Astrocyte (in vitro differentiated cells and primary cell): ENCODE results near the gene HOXA11. TPM values are rescaled to one million over a fixed set of nuclear protein-coding genes. Genes with fewer than 3 reads are reported as not detected.

Source experiments
- DNase-seq: peaks from one replicate; pipeline ENCODE4 v3.0.0-alpha.2; 2010; ENCODE audit warnings: low read depth
- FAIRE-seq: peaks from 2 replicates; lab custom pipeline; 2011; peaks lifted over from hg19 to GRCh38; lab: Jason Lieb, UNC
- H2AFZ ChIP-seq: 2 replicates; pipeline ENCODE4 v1.6.0; 2012; ENCODE audit warnings: low read depth, low read length, inconsistent platforms
- H3K27ac ChIP-seq: 2 replicates; pipeline ENCODE4 v1.5.1; 2011; ENCODE audit warnings: low read depth, low read length, inconsistent platforms
- H3K27me3 ChIP-seq: 2 replicates; pipeline ENCODE4 v1.6.0; 2011; ENCODE audit warnings: low read length, inconsistent platforms; ENCODE audit not compliant: insufficient read depth
- H3K36me3 ChIP-seq: 2 replicates; pipeline ENCODE4 v1.5.1; 2011; ENCODE audit warnings: low read length, inconsistent platforms; ENCODE audit not compliant: insufficient read depth
- H3K4me1 ChIP-seq: 2 replicates; pipeline ENCODE4 v1.5.1; 2011; ENCODE audit warnings: low read length, inconsistent platforms; ENCODE audit not compliant: insufficient read depth
- H3K4me2 ChIP-seq: 2 replicates; pipeline ENCODE4 v1.6.0; 2012; ENCODE audit warnings: low read length, inconsistent platforms
- H3K4me3 ChIP-seq: 2 replicates; pipeline ENCODE4 v1.5.1; 2011; ENCODE audit warnings: low read depth, mild to moderate bottlenecking, low read length, inconsistent platforms; ENCODE audit not compliant: insufficient read depth
- H3K79me2 ChIP-seq: 2 replicates; pipeline ENCODE4 v1.6.0; 2012; ENCODE audit warnings: mild to moderate bottlenecking, low read length, inconsistent platforms; ENCODE audit not compliant: insufficient read depth
- H3K9ac ChIP-seq: 2 replicates; pipeline ENCODE4 v1.6.0; 2012; ENCODE audit warnings: mild to moderate bottlenecking, low read length, inconsistent platforms
- H3K9me3 ChIP-seq: 2 replicates; pipeline ENCODE4 v1.5.1; 2012; ENCODE audit warnings: low read depth, mild to moderate bottlenecking, low read length, inconsistent platforms; ENCODE audit not compliant: insufficient read depth
- H4K20me1 ChIP-seq: 2 replicates; pipeline ENCODE4 v1.6.0; 2012; ENCODE audit warnings: low read length, inconsistent platforms; ENCODE audit not compliant: insufficient read depth
- H3K27ac Mint-ChIP-seq: one replicate; pipeline ENCODE4 v1.8.0; 2021; ENCODE audit warnings: mild to moderate bottlenecking, mixed read lengths; ENCODE audit not compliant: unreplicated experiment
- H3K27me3 Mint-ChIP-seq: one replicate; pipeline ENCODE4 v1.8.0; 2021; ENCODE audit warnings: low read depth, mixed read lengths; ENCODE audit not compliant: unreplicated experiment
- H3K36me3 Mint-ChIP-seq: one replicate; pipeline ENCODE4 v1.8.0; 2021; ENCODE audit warnings: low read depth, mixed read lengths; ENCODE audit not compliant: unreplicated experiment
- H3K4me1 Mint-ChIP-seq: one replicate; pipeline ENCODE4 v1.8.0; 2021; ENCODE audit warnings: low read depth, mixed read lengths; ENCODE audit not compliant: unreplicated experiment
- H3K4me3 Mint-ChIP-seq: one replicate; pipeline ENCODE4 v1.8.0; 2021; ENCODE audit warnings: mild to moderate bottlenecking, moderate library complexity, mixed read lengths; ENCODE audit not compliant: unreplicated experiment
- H3K9me3 Mint-ChIP-seq: one replicate; pipeline ENCODE4 v1.8.0; 2021; ENCODE audit warnings: mild to moderate bottlenecking, mixed read lengths; ENCODE audit not compliant: unreplicated experiment
- EZH2 ChIP-seq: IDR thresholded peaks from 2 replicates; pipeline ENCODE4 v1.6.1; 2012; ENCODE audit warnings: mild to moderate bottlenecking, low read length, inconsistent platforms; ENCODE audit not compliant: insufficient read depth
- total RNA-seq: library from RNA; stranded (reverse); gene quantifications from 2 replicates; pipeline ENCODE4 v1.2.1, GENCODE V29; 2021
- TF ChIP-seq, protein P1 (sequence below): IDR thresholded peaks from 2 replicates; pipeline ENCODE4 v1.5.1; 2011; ENCODE audit warnings: low read depth, mild to moderate bottlenecking, inconsistent platforms, low read length, moderate library complexity; ENCODE audit not compliant: insufficient read depth

HOXA11 gene
- total RNA-seq, 1 donor from 2014 or later, result not detected

DNA sequence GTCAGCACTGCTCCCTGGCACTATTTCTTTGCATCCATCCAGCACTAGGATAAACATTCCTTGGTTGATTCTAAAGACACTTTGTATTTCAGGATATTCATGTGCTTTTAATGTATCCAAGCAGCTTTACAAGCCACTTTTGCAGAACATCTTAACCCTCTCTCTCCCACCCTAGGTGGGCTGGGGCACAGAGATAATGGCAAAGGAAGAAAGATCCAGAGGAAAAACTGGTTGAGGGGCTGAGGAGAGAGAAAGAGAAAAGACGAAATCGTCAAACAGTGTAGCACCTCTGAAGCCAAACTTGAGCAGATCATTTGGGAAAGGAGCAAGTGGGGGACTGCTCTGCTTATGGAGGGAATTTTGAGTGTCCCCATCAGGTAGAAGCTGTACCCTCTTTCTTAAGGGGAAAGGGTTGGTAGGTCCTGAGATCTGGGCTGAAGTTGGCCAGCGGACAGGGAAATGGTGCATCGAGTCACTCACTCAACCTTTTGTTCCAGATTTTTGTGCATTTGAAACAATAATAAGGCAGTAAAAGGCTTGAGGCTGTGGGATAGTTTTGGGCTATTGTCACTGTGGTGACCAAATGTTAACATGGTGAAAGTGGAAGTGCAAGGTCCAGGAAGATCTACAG, 19.0 kb upstream of the HOXA11 start:
- H3K4me1 ChIP-seq, result peaks cover 10% of the 10 kb centered on the region
- Mint-ChIP-seq H3K27ac (no peak overlapping the region), H3K36me3 (no peaks in the 10 kb centered on the region), H3K4me1 (no peaks in the 10 kb centered on the region), H3K9me3 (peaks cover 16% of the 10 kb centered on the region), H3K27me3 (peaks cover 88% of the 10 kb centered on the region), H3K4me3 (no peak overlapping the region)
- H3K4me3 ChIP-seq, result no peak overlapping the region
- no peak overlapping the region for H2AFZ ChIP-seq
- peaks cover 37% of the 10 kb centered on the region for H4K20me1 ChIP-seq
- H3K9me3 ChIP-seq, result peaks cover 5% of the 10 kb centered on the region
- H3K79me2 ChIP-seq, result no peaks in the 10 kb centered on the region
- no peaks in the 10 kb centered on the region for H3K36me3 ChIP-seq
- DNase-seq, result no peak
- H3K9ac ChIP-seq, result no peak overlapping the region
- no peak overlapping the region for H3K4me2 ChIP-seq
- FAIRE-seq, result no peak
- H3K27me3 ChIP-seq, result peaks cover 96% of the 10 kb centered on the region
- H3K27ac ChIP-seq, result no peak overlapping the region
- no peak for TF ChIP-seq EZH2
- TF ChIP-seq, protein P1, sequence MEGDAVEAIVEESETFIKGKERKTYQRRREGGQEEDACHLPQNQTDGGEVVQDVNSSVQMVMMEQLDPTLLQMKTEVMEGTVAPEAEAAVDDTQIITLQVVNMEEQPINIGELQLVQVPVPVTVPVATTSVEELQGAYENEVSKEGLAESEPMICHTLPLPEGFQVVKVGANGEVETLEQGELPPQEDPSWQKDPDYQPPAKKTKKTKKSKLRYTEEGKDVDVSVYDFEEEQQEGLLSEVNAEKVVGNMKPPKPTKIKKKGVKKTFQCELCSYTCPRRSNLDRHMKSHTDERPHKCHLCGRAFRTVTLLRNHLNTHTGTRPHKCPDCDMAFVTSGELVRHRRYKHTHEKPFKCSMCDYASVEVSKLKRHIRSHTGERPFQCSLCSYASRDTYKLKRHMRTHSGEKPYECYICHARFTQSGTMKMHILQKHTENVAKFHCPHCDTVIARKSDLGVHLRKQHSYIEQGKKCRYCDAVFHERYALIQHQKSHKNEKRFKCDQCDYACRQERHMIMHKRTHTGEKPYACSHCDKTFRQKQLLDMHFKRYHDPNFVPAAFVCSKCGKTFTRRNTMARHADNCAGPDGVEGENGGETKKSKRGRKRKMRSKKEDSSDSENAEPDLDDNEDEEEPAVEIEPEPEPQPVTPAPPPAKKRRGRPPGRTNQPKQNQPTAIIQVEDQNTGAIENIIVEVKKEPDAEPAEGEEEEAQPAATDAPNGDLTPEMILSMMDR, result no peak

DNA sequence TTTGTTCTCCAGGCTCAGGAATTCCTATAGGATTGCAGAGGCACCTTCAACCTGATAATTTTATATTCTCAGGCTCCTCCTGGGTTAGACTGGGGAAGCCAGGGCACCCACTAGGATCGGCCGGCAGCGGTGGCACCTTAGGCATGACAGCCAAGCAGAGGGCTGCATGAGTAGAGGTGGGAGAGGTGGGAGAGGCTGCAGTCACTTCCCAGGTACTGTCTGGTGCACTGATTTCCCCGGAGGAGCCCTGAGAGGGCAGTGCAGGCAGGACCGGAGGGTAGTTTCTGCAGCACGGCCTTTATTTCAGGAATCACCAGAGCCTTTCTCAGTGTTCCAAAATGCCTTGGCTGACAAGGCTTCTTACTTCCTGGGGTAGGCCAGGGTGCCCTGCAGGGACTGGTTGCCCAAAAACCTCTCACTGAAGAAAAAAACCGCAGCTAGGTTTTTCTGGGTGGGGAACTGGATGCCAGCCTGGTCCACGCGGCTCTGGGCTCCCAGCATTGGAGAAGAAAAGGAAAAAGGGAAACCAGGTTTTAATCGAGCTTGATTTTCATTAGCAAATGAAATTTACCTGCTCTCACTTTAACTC, 18.4 kb upstream of the HOXA11 start:
- no peak overlapping the region for H2AFZ ChIP-seq
- no peak for FAIRE-seq
- peaks cover 88% of the 10 kb centered on the region for H3K27me3 Mint-ChIP-seq

More for the DNA sequence above, 18.4 kb upstream of the HOXA11 start:
- H3K36me3 Mint-ChIP-seq, result no peaks in the 10 kb centered on the region
- Histone ChIP-seq H3K27ac (no peak overlapping the region), H3K27me3 (peaks cover 96% of the 10 kb centered on the region), H3K4me1 (peaks cover 10% of the 10 kb centered on the region), H4K20me1 (peaks cover 33% of the 10 kb centered on the region), H3K9ac (no peak overlapping the region), H3K4me3 (no peak overlapping the region), H3K9me3 (peaks cover 5% of the 10 kb centered on the region), H3K36me3 (no peaks in the 10 kb centered on the region), H3K79me2 (no peaks in the 10 kb centered on the region), H3K4me2 (no peak overlapping the region)
- H3K4me1 Mint-ChIP-seq, result no peaks in the 10 kb centered on the region
- H3K27ac Mint-ChIP-seq, result no peak overlapping the region
- no peak for DNase-seq
- H3K4me3 Mint-ChIP-seq, result no peak overlapping the region
- peaks cover 16% of the 10 kb centered on the region for H3K9me3 Mint-ChIP-seq
- TF ChIP-seq EZH2, result no peak
- TF ChIP-seq, protein P1, result no peak
